ENCODE measurements around the gene SCMH1. TPM values are rescaled to one million over a fixed set of nuclear protein-coding genes. Genes with fewer than 3 reads are reported as not detected.

SCMH1 gene
- total RNA-seq, 1 experiment from 2014 or later = 19.4 TPM

DNA sequence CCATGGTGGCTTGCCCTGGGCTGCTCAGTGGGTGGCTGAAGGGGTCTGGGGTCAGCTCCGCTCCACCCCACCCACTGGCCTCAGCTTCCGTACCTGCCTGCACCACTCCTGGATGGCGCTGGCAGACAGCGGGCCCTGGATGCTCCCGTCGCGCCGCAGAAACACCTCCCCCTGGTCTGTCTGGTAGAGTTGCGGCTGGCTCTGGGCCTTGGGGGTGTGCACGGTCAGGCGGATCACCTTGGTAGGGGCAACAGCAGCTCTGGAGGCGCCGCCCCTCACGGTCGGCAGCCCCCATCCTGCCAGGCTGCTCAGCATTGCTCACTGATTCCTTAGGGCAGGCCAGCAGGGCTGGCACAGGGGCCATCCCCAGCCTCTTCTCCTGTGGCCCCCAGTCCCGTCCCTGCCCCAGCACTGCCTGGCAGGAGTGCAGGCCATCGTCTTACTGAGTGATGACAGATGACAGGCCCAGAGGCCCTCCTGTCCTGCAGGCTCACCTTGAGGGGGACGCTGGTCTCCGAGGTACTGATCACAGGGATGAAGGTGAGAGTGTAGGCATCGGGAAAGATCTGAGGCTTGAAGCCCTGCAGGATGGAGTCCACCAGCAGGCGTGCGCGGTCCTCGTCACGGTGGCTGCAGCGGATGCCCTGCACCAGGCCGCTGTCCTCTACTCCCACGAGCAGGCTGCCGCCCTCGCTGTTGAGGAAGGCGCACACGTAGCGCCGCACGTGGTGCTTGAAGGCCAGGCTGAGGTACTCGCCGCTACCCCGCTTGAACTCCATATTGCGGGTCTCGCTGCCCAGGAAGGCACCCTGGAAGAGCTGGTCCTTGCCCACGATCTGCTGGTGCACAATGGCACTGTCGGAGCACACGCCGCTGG lies 224.7 kb downstream of the SCMH1 start (continued):
- TF ChIP-seq, protein P1, sequence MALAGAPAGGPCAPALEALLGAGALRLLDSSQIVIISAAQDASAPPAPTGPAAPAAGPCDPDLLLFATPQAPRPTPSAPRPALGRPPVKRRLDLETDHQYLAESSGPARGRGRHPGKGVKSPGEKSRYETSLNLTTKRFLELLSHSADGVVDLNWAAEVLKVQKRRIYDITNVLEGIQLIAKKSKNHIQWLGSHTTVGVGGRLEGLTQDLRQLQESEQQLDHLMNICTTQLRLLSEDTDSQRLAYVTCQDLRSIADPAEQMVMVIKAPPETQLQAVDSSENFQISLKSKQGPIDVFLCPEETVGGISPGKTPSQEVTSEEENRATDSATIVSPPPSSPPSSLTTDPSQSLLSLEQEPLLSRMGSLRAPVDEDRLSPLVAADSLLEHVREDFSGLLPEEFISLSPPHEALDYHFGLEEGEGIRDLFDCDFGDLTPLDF (CRISPR knock-in tag; IDR thresholded peaks at IDR 0.05) = no peak
- TF ChIP-seq NFATC4 (CRISPR knock-in tag; IDR thresholded peaks at IDR 0.05) (no peak), ZNF317 (CRISPR knock-in tag; IDR thresholded peaks at IDR 0.05; ENCODE audit: borderline replicate concordance, low read depth) (no peak), PRRX2 (CRISPR knock-in tag; IDR thresholded peaks at IDR 0.05) (no peak), ZNF138 (CRISPR knock-in tag; conservative IDR thresholded peaks at IDR 0.05) (no peak)
- TF ChIP-seq, protein P2, sequence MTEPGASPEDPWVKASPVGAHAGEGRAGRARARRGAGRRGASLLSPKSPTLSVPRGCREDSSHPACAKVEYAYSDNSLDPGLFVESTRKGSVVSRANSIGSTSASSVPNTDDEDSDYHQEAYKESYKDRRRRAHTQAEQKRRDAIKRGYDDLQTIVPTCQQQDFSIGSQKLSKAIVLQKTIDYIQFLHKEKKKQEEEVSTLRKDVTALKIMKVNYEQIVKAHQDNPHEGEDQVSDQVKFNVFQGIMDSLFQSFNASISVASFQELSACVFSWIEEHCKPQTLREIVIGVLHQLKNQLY (CRISPR knock-in tag; IDR thresholded peaks at IDR 0.05) = no peak

DNA sequence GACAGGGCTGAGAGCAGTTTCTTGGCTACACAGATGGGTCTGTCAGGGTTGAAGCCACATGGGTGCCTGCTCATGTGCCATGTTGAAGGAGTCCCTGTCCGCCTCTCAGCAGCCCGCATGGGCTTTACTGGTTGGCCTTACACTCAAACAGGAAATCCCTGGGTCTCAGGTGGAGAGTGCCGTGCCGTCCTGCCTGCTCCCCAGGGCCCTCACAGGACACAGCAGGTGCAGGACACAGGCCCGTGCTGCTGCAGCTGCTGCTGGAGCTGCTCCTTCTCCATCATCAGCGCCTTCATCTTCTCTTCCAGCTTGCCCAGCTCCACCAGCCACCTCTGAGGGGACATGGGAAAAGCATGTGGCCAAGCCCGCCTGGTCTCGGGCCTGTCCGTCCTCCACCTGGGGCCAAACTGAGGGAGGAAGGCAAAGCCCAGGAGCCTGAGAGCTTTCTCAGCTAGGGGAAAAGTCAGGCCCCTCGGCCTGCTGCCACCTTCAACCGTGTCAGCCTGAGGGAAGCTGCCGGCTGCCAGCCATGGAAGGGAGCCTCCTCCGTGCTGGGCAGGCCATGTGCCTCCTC lies 226.1 kb downstream of the SCMH1 start:
- DNase-seq (ENCODE audit: low spot score) = no peak
- POLR2A ChIA-PET = no interaction called here
- H3K9me3 Mint-ChIP-seq = no peaks in the 10 kb centered on the region
- H3K36me3 Mint-ChIP-seq = peaks cover 38% of the 10 kb centered on the region
- TF ChIP-seq, protein P3, sequence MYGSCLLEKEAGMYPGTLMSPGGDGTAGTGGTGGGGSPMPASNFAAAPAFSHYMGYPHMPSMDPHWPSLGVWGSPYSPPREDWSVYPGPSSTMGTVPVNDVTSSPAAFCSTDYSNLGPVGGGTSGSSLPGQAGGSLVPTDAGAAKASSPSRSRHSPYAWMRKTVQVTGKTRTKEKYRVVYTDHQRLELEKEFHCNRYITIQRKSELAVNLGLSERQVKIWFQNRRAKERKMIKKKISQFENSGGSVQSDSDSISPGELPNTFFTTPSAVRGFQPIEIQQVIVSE (CRISPR knock-in tag; IDR thresholded peaks at IDR 0.05; ENCODE audit: borderline replicate concordance) = no peak
- TF ChIP-seq RORB (CRISPR knock-in tag; IDR thresholded peaks at IDR 0.05) = no peak
- TF ChIP-seq, protein P4, sequence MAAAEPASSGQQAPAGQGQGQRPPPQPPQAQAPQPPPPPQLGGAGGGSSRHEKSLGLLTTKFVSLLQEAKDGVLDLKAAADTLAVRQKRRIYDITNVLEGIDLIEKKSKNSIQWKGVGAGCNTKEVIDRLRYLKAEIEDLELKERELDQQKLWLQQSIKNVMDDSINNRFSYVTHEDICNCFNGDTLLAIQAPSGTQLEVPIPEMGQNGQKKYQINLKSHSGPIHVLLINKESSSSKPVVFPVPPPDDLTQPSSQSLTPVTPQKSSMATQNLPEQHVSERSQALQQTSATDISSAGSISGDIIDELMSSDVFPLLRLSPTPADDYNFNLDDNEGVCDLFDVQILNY (CRISPR knock-in tag; IDR thresholded peaks at IDR 0.05) = no peak
- TF ChIP-seq ZNF317 (CRISPR knock-in tag; IDR thresholded peaks at IDR 0.05; ENCODE audit: borderline replicate concordance, low read depth) = no peak
- TF ChIP-seq, protein P5, sequence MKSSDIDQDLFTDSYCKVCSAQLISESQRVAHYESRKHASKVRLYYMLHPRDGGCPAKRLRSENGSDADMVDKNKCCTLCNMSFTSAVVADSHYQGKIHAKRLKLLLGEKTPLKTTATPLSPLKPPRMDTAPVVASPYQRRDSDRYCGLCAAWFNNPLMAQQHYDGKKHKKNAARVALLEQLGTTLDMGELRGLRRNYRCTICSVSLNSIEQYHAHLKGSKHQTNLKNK (CRISPR knock-in tag; IDR thresholded peaks at IDR 0.05) = no peak
- TF ChIP-seq SP1 (CRISPR knock-in tag; conservative IDR thresholded peaks at IDR 0.05) = no peak
- TF ChIP-seq ESRRA (CRISPR knock-in tag; IDR thresholded peaks at IDR 0.05; ENCODE audit: borderline replicate concordance) = no peak
- no peak for TF ChIP-seq TP53 (CRISPR knock-in tag; IDR thresholded peaks at IDR 0.05)
- no peak for TF ChIP-seq TCF7 (CRISPR knock-in tag; IDR thresholded peaks at IDR 0.05; ENCODE audit: low read depth)
- TF ChIP-seq FOXJ3 (CRISPR knock-in tag; IDR thresholded peaks at IDR 0.05; ENCODE audit: borderline replicate concordance) = no peak
- TF ChIP-seq, protein P6, sequence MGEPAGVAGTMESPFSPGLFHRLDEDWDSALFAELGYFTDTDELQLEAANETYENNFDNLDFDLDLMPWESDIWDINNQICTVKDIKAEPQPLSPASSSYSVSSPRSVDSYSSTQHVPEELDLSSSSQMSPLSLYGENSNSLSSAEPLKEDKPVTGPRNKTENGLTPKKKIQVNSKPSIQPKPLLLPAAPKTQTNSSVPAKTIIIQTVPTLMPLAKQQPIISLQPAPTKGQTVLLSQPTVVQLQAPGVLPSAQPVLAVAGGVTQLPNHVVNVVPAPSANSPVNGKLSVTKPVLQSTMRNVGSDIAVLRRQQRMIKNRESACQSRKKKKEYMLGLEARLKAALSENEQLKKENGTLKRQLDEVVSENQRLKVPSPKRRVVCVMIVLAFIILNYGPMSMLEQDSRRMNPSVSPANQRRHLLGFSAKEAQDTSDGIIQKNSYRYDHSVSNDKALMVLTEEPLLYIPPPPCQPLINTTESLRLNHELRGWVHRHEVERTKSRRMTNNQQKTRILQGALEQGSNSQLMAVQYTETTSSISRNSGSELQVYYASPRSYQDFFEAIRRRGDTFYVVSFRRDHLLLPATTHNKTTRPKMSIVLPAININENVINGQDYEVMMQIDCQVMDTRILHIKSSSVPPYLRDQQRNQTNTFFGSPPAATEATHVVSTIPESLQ (CRISPR knock-in tag; IDR thresholded peaks at IDR 0.05) = no peak
- TF ChIP-seq ZNF396 (CRISPR knock-in tag; IDR thresholded peaks at IDR 0.05; ENCODE audit: borderline replicate concordance) = no peak
- TF ChIP-seq MYBL2 (CRISPR knock-in tag; IDR thresholded peaks at IDR 0.05) = no peak
- no peak for TF ChIP-seq ELF4 (CRISPR knock-in tag; IDR thresholded peaks at IDR 0.05; ENCODE audit: low read depth)
- TF ChIP-seq, protein P7, sequence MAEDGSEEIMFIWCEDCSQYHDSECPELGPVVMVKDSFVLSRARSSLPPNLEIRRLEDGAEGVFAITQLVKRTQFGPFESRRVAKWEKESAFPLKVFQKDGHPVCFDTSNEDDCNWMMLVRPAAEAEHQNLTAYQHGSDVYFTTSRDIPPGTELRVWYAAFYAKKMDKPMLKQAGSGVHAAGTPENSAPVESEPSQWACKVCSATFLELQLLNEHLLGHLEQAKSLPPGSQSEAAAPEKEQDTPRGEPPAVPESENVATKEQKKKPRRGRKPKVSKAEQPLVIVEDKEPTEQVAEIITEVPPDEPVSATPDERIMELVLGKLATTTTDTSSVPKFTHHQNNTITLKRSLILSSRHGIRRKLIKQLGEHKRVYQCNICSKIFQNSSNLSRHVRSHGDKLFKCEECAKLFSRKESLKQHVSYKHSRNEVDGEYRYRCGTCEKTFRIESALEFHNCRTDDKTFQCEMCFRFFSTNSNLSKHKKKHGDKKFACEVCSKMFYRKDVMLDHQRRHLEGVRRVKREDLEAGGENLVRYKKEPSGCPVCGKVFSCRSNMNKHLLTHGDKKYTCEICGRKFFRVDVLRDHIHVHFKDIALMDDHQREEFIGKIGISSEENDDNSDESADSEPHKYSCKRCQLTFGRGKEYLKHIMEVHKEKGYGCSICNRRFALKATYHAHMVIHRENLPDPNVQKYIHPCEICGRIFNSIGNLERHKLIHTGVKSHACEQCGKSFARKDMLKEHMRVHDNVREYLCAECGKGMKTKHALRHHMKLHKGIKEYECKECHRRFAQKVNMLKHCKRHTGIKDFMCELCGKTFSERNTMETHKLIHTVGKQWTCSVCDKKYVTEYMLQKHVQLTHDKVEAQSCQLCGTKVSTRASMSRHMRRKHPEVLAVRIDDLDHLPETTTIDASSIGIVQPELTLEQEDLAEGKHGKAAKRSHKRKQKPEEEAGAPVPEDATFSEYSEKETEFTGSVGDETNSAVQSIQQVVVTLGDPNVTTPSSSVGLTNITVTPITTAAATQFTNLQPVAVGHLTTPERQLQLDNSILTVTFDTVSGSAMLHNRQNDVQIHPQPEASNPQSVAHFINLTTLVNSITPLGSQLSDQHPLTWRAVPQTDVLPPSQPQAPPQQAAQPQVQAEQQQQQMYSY (CRISPR knock-in tag; IDR thresholded peaks at IDR 0.05) = no peak
- no peak for TF ChIP-seq SOX15 (CRISPR knock-in tag; IDR thresholded peaks at IDR 0.05)
- TF ChIP-seq, protein P8, sequence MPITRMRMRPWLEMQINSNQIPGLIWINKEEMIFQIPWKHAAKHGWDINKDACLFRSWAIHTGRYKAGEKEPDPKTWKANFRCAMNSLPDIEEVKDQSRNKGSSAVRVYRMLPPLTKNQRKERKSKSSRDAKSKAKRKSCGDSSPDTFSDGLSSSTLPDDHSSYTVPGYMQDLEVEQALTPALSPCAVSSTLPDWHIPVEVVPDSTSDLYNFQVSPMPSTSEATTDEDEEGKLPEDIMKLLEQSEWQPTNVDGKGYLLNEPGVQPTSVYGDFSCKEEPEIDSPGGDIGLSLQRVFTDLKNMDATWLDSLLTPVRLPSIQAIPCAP (CRISPR knock-in tag; IDR thresholded peaks at IDR 0.05) = no peak
- H3K27ac Mint-ChIP-seq = no peak overlapping the region
- no peaks in the 10 kb centered on the region; the same call in 1 of the 2 replicates for H3K4me1 Mint-ChIP-seq
- ATAC-seq = no peak
- no peaks in the 10 kb centered on the region; the same call in 1 of the 2 replicates for H3K27me3 Mint-ChIP-seq (ENCODE audit: low read depth)
- H3K4me3 Mint-ChIP-seq = no peak overlapping the region
- CTCF ChIA-PET = interaction anchor here (0.9 kb wide), 1 partner anchor 242 kb away, joined by 3 read pairs; no protein-coding TSS in a partner anchor
